SIG-M5 treated with dmso at 0.1 percent for 504 hours (cell line): ENCODE results near the gene SLC19A1.

Experiments used
- DNase-seq: peaks from one replicate; lab custom pipeline; 2025; ENCODE audit not compliant: unreplicated experiment; lab: John Stamatoyannopoulos, UW

The SLC19A1 gene

DNA sequence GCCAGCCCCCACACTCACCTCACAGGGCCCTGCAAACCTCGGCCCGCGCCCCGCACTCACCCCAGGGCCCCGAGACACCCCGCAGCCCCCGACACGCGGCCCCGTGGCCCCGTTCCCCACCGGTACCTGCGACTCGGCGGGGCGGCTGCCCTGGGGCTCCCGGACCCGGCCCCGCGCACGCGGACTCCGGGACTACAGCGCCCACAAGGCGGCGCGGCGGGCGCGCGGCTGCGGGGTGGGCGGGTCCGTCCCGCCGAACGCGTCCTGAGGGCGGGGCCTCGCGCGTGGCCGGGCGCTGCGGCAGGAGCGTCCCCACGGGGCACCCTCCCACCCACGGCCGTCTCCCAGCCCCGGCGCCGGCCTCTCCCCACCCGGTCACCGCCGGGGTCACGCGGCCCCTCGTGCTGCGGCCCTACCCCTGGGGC, at the start of gene SLC19A1:
Gene SLC19A1, minus strand, starts transcription at position 199 of the 425 bp plus-strand sequence. CDS start 4,481 bp downstream, outside the sequence.
- DNase-seq = peak; percentile 40

DNA sequence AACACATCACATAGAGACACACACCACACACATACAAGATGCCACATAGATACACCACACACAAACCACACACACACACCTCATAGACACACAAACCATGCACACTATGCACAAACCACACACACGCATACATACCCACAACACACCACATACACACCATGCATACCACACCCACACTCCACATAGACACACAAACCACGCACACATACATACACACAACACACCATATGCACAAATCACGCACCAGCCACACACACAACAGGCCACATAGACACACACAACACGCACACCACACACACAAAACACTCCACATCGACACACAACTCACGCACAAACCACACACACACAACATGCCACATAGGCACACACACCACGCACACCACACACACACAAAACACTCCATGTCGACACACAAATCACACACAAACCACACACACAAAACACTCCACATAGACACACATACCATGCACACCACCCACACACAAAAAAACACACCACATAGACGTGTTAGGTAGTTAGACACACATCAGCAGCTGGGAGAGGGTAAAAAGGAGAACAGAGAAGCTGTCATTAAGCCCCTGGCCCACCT, 49.5 kb upstream of the SLC19A1 start:
- DNase-seq = no peak

DNA sequence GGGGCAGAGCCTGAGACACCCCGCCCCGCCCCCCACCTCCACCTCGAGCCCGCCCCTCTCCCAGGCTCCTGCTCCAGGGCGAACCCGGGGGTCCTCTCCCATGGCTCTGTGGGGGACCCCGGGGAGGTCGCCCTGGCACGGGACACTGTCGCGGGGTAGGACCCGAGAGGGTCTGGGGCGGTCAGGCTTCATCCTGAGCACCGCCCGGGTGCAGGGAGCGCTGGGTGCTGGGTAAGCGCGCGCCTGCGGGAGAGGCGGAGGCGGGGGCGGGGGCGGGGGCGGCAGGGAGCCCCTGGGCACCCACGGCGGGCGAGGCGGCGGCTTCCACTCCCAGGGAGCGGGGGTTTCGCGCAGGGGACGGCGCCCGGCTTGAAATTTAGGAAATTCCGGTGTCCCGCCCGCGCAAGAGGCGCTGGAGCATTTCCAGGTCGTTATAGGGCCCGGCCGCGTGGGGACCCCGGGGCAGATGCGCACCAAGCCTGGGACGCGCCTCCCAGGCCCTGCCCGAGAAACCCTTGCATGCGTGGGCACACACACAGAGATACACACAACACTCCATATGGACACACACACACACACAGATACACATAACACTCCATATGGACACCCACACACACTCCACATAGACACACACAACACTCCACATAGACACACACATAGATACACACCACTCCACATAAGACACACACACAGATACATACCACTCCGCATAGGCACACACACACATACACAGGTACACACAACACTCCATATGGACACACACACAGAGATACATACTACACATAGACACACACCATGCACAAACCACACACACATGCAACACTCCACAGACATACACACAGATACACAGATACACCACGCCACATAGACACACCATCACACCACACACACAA, 48.7 kb upstream of the SLC19A1 start:
- peak; percentile 23 for DNase-seq

DNA sequence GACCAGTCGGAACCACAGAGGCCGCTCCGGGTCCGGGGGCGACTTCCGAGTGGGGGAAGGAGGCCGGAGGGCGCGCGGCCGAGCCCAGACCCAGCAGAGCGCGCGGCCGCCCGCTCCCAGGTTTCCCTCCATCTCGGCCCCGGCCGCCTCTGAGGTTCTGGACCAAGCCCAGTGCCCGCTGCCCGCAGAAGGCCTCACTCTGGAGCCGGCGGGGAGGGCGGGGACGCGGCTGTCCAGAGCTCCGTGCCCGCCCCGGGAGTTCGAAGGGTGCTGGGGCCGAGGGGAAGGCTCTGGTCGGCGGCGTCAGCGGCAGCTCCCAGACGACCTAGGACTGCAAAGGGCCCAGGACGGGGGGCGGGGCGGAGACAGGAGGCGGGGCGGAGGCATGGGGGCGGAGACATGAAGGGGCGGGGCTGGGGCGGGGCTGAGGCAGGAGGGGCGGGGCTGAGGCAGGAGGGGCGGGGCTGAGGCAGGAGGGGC, 48.0 kb upstream of the SLC19A1 start:
- peak; percentile 31 for DNase-seq

DNA sequence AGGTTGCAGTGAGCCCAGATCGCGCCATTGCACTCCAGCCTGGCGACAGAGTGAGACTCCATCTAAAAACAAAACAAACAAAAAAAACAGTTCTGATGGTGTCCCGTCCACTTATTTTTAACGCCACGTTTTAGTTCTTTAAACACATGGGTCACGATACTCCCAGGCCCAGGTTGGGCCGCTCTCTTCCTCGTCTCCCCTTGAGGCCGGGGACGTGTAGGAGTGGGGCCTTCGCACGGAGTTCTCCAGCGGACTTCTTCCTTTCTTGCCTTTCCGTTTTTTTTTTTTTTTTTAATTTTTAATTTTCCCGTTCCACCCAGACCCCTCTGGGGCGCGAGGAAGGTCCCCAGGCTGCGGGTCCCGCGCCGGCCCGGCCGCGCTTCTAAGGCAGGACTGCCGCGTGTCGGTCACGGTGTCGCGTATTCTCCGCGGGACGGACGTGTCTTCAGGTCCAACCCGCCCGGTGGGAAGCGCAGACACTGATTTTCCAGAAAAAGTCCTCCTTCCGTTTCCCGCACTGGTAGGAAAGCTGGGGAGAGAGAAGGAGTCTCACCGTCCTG, 47.5 kb upstream of the SLC19A1 start:
- no peak for DNase-seq

DNA sequence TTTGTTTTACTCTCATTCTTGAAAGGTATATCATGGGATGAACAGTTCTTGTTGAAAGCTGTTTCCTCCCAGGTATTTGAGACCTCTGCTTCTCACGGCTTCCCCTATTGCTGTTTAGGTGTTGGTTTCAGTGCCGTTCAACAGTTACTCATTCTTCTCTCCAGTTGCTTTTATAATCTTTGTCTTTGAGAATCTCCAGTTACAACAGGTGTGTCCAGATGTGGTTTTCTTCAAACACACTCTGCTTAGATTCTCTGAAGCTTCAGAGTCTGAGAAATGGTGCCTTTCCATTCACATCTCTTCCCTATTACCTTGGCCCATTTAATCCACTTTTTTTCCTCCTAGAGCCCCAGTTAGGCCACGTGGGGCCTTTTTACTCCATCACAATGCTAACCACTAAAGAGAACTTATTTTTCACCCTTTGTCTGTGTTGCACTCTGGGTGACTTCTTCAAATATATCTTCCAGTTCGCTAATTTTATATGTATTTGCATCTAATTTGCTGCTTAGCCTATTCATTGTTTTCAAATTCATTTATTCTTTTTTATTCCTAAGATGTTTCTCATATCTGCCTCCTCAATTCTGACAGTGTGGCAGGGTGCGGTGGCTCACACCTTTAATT, 46.7 kb upstream of the SLC19A1 start:
- no peak for DNase-seq

DNA sequence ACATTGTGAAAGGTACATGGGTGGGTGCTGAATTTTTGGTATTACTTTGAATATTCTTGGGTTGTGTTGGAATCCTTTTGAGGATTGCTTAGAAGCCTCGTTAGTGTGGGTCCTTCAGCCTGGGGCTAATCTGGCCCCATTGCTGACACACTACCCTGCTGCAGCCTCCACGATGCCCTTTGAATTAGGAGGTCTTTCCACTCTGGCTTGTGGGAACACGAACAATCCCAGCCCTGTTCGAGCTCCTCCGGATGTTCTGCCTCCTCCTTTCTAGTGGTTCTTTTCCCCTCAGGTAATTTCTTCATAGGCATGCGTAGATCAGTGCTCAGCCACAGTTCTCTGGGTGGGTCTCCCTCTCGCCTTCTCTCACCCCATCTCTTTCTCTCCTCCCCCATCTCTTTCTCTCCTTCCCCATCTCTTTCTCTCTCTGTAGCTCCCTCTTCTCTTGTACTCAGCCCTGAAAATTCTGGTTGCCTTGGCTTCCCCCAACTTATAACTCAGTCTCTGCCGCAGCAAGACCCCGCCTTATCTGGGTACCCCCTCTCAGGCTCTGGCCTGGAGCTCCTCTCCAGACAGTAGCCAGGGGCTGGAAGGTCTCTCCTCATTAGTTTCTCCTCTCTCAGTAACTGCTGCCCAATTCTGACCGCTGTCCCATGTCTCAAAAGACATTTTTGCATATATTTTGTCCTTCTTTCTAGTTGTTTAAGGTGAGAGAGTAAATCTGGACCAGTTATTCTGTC, 46.0 kb upstream of the SLC19A1 start:
- no peak for DNase-seq

DNA sequence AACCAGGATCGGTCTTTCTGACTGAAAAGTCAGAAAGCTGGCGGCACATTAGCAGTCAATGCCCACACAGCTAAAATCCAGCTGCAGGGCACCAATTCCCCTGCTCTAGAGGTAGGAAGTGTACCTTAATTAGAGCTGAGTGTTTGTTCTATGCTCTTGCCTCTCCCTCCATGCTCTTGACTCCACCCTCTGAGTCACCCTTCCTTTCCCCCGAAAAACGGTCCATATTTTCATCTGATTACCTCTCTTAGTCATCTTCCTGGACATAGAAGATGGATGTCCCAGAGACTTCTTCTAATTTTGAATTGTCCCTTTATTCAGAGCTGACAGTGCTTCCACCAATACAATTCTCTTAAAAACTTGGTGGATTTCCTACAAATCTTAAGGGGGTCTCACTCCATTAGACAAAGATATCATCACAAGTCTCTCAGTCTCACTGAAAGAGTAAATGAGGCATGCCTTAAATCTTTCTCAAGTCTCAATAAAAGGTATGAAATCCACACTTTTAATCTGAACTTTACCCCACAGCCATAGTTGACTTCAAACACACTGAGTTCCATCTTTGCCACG, 44.1 kb upstream of the SLC19A1 start:
- DNase-seq = no peak

DNA sequence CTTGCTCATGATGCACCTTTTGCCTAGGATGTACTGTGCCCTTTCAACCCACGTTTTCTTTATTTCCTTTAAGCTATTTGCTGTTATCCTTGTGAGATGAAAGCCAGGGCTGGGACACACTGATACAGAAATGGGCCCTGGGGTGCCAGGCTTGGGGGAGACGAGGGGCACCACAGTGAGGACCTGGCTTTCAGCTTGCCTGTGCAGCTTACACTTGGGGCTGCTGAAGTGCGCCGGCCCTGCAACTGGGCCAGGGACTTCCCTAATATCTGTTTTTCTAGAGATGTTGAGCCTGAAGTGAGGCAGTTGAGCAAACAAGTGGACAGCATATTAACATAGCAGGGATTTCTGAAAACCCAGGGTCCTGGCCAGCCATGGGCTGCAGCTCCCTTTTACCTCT, 42.5 kb upstream of the SLC19A1 start:
- DNase-seq = no peak

DNA sequence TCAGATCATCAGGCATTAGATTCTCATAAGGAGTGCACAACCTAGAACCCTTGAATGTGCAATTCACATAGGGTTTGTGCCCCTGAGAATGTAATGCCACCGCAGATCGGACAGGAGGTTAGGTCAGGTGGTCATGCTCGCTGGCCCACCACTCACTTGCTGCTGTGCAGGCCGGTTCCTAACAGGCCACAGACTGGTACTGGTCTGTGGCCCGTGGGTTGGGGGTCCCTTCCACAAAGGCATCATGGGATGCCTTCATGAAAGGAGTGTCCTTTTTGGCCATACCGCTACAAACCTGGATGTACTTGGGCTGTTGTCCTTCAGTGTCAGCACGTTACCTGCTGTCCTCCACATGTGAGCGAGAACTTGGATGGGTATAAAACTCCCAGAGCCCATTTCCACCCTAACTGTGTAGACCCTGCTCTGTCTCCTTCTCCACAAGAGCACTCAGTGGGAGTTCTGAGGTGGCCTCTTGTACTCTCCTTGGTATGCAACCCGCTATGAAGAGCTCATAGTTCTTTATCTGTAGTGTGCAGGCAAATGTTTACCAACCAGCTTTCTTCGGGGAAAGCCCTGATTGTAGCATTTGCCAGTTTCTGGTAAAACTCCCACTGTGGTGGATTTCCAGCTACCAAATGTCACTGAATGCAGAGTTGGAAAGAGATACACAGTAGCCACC, 41.7 kb upstream of the SLC19A1 start:
- no peak for DNase-seq

DNA sequence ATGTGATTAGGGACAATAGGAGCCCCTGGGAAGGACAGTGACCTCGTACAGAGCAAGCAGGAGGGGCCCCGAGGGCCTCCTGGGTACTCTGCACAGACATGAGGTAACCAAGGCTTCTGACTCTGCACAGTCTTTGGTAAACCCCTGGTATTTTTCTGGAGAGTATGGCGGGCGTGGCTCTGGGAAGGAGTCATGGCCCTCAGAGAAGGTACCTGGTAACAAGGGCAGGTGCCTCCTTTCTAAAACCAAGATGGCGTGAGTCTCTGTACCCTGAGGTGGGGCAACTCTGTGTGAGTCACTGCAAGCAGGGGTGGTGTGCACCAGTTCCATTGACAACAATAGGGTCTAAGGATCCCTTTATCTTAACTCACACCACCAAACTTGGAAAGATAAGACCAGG, 39.9 kb upstream of the SLC19A1 start:
- no peak for DNase-seq

DNA sequence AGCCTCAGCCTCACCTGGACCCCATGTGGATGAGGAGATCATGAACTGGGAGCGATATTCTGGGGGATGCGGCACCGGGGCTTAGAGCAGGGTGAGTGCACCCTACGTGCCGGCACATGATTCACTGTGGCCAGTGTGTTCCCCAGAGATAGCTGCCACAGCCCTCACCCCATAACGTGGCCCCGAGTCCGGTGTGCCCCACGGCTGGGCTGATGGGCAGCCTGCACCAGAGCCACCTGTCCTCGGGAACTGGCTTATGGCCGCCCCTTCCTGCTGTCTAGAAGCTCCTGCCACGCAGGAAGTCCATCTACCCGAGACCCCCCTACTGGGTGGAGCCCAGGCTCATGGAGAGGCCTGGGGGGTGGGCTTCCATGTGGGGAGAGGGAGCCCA, 39.1 kb upstream of the SLC19A1 start:
- no peak for DNase-seq

DNA sequence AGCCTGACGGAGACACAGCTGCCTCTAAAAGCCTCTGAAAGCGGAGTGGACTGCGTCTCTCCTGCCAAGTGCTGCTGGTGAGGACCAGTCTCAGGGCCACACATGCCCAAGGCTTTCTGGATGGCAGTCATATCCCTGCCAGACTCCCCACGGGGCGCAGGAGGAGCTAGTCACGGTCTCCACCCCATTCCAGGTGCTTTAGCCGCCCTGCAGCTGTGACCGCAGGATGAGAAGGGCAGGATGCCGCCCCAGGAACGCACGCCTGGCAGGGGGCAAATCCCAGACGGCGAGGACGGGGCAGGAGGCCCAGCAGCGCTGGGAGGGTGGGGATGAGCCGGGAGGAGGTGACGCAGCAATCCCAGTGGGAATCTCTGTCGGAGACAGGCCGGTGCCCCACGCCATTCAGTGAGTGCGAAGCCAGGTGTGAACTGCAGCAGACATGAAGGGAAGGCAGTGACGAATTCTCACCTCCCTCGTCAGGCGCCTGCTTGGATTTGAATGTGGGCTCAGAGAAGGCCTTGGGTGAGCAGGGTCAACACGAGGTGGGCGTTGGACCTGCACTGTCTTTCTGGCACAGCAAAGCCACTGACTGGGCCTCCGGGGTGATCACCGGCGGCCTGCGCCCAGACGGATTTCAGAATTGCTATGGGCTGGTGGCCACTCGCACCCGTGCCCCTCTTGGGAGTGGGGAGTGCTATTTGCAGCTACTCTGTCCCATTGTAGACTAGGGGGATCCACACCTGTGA, 38.5 kb upstream of the SLC19A1 start:
- DNase-seq = no peak

DNA sequence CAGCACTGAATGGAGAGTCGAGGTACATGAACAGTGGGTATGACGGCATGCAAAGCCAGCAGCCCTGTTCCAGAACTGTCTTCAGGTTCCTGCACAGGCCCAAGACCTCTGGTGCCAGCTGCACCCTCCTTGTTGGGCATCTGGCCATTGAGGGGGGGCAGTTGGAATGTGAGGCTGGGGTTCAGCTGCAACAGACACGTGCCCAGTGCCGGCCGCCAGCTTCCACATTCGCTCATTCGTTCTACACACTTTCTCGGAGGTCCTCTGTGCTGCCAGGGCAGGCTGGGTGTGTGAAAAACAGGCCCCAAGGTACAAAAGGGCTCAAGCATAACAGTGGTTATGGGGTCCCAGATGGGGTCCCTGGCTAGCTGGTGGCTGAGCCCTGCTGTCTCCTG, 37.9 kb upstream of the SLC19A1 start:
- no peak for DNase-seq

DNA sequence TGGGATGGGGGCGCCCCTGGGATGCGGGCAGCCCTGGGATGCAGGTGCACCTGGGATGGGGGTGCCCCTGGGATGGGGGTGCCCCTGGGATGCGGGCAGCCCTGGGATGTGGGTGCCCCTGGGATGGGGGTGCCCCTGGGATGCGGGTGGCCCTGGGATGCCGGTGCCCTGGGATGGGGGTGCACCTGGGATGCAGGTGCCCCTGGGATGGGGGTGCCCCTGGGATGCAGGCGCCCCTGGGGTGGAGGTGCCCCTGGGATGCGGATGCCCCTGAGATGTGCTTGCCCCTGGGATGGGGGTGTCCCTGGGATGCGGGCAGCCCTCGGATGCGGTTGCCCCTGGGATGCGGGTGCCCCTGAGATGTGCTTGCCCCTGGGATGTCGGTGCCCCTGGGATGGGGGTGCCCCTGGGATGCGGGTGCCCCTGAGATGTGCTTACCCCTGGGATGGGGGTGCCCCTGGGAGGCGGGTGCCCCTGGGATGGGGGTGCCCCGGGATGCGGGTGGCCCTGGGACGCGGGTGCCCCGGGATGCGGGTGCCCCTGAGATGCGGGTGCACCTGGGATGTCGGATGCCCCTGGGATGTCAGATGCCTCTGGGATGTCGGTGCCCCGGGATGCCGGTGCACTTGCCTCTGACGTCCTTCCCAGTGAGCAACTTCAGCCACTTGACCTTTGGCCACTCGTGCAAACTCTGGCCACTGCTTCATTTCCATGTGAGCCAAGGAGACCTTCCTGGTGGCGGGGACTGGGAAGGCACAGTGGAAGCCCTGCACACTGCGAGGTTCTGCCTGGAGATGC, 37.3 kb upstream of the SLC19A1 start:
- no peak for DNase-seq

DNA sequence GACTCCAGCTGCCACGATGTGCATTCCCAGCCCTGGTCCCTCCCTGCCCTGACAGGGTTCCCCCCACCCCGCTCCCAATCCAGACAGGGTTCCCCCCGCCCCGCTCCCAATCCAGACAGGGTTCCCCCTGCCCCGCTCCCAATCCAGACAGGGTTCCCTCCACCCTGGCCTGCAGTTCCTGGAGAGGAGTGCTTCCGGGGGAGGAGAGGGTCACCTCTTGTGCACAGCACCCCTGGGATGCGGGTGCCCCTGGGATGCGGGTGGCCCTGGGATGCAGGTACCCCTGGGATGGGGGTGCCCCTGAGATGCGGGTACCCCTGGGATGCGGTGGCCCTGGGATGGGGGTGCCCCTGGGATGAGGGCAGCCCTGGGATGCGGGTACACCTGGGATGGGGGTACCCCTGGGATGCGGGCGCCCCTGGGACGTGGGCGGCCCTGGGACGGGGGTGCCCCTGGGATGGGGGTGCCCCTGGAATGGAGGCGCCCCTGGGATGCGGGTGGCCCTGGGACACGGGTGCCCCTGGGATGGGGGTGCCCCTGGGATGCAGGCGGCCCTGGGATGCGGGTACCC, 36.7 kb upstream of the SLC19A1 start:
- no peak for DNase-seq

DNA sequence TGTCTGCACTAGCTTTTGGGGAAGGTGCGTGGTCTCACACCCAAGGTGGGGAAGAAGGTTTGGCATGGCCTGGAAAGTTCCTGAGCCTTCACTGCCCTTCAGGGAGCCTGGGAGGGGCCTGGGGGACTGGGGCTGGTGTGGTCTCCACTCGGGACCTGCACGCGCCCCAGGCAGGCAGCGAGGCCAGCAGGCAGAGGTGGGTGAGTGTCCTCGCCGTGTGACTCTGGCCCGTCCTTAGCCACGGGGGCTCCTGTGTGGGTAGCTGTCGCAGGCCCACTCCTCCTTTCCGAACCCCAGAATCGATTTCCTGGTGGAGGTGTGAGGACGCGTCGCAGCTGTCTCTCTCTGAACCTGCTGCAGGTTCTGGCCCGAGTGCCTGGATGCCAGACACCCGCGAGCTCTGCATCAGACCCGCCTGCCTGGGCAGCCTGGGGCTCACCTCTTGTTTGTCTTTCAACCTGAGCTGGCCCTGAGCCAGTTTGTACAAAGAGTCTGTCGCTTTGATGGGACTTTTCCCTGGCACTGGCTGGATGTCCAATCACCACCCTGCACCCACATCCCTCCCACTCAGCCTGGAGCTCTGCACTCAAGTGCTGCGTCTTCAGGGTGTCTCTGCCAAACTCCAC, 36.0 kb upstream of the SLC19A1 start:
- DNase-seq = peak; percentile 12

DNA sequence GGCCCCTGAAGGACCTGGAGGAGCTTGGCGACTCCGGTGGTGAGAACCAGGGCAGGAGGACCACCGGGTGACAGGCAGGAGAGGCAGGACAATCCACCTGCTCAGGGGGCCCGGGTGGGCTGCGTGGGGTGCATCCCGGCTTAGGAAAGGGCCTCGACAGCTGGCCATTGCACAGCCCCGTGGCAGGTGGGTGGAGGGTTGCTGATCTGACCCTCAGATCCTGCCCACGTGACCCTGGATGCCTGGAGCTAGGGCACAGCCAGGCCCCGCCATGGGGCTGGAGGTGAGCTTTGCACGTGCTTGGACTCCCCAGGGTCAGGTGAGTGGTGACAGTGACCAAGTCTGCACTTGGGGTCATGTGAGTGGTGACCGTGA, 35.5 kb upstream of the SLC19A1 start:
- DNase-seq = no peak
